Mesothelial cell of epicardium (in vitro differentiated cells): ENCODE results near the gene RBBP8NL. TPM values are rescaled to one million over a fixed set of nuclear protein-coding genes. Genes with fewer than 3 reads are reported as not detected.

Experiments
- DNase-seq, 2 experiments: peaks; one replicate each; pipeline ENCODE4 v3.0.0; 2021; ENCODE audit warnings: low spot score in 2 of 2; ENCODE audit not compliant: unreplicated experiment in 2 of 2
- H3K27ac Mint-ChIP-seq: 2 replicates; pipeline ENCODE4 v1.8.0; 2021; ENCODE audit warnings: mixed read lengths
- H3K27me3 Mint-ChIP-seq: 2 replicates; pipeline ENCODE4 v1.8.0; 2021; ENCODE audit warnings: low read depth, mixed read lengths
- H3K36me3 Mint-ChIP-seq: 2 replicates; pipeline ENCODE4 v1.8.0; 2021; ENCODE audit warnings: mixed read lengths
- H3K4me1 Mint-ChIP-seq: 2 replicates; pipeline ENCODE4 v1.8.0; 2021; ENCODE audit warnings: mixed read lengths
- H3K4me3 Mint-ChIP-seq: 2 replicates; pipeline ENCODE4 v1.8.0; 2021; ENCODE audit warnings: mild to moderate bottlenecking, moderate library complexity, mixed read lengths
- H3K9me3 Mint-ChIP-seq: 2 replicates; pipeline ENCODE4 v1.8.0; 2021; ENCODE audit warnings: mixed read lengths
- total RNA-seq: library from RNA; stranded (reverse); gene quantifications from 3 replicates; pipeline ENCODE4 v1.2.1, GENCODE V29; 2021
- TF ChIP-seq, protein P1 (sequence below): fragments of 200-600 bp; sonication (generic); IDR thresholded peaks from one replicate; pipeline ENCODE4 v1.5.0; 2021; ENCODE audit warnings: antibody characterized with exemption; ENCODE audit not compliant: unreplicated experiment

Gene RBBP8NL
- total RNA-seq, 1 donor from 2014 or later: 13.5 TPM

DNA sequence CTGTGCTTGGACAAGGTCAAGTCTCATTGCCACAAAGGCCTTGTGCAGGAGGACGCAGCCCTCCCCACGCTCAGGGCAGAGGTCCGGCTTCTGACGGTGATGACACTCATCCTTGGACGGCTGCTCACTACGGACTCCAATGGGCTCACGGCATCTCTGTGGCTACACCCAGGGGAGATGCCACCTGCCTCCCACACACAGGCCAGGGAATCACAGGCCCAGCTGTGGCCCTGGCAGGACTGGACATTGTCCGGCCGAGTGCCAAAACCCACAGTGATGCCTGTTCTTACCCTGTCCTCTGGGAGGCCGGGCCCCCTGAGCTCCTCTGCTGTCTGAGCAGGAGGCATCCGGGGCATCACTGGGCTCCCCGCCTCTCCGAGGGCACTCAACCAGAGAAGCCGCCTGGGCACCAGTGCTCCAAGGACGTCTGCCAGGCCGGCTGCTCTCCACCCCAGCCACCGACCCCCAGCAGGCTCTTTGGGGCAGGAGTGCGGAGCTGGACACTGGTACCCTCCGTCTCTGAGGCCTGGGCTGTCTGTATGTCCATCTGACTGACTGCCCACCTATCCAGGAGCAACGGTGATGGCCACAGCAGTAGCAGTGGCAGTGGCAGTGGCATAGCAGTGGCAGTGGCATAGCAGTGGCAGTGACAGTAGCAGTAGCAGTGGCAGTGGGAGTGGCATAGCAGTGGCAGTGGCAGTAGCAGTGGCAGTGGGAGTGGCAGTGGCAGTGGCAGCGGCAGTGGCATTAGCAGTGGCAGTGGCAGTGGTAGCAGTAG, 1.9 kb downstream of the RBBP8NL start:
- TF ChIP-seq, protein P1, sequence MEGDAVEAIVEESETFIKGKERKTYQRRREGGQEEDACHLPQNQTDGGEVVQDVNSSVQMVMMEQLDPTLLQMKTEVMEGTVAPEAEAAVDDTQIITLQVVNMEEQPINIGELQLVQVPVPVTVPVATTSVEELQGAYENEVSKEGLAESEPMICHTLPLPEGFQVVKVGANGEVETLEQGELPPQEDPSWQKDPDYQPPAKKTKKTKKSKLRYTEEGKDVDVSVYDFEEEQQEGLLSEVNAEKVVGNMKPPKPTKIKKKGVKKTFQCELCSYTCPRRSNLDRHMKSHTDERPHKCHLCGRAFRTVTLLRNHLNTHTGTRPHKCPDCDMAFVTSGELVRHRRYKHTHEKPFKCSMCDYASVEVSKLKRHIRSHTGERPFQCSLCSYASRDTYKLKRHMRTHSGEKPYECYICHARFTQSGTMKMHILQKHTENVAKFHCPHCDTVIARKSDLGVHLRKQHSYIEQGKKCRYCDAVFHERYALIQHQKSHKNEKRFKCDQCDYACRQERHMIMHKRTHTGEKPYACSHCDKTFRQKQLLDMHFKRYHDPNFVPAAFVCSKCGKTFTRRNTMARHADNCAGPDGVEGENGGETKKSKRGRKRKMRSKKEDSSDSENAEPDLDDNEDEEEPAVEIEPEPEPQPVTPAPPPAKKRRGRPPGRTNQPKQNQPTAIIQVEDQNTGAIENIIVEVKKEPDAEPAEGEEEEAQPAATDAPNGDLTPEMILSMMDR: no peak
- H3K4me1 Mint-ChIP-seq: peaks cover 52% of the 10 kb centered on the region
- H3K4me3 Mint-ChIP-seq: no peak overlapping the region
- H3K36me3 Mint-ChIP-seq: no peaks in the 10 kb centered on the region
- H3K27me3 Mint-ChIP-seq: no peaks in the 10 kb centered on the region
- H3K9me3 Mint-ChIP-seq: no peaks in the 10 kb centered on the region
- no peak overlapping the region for H3K27ac Mint-ChIP-seq
- DNase-seq: no peak

DNA sequence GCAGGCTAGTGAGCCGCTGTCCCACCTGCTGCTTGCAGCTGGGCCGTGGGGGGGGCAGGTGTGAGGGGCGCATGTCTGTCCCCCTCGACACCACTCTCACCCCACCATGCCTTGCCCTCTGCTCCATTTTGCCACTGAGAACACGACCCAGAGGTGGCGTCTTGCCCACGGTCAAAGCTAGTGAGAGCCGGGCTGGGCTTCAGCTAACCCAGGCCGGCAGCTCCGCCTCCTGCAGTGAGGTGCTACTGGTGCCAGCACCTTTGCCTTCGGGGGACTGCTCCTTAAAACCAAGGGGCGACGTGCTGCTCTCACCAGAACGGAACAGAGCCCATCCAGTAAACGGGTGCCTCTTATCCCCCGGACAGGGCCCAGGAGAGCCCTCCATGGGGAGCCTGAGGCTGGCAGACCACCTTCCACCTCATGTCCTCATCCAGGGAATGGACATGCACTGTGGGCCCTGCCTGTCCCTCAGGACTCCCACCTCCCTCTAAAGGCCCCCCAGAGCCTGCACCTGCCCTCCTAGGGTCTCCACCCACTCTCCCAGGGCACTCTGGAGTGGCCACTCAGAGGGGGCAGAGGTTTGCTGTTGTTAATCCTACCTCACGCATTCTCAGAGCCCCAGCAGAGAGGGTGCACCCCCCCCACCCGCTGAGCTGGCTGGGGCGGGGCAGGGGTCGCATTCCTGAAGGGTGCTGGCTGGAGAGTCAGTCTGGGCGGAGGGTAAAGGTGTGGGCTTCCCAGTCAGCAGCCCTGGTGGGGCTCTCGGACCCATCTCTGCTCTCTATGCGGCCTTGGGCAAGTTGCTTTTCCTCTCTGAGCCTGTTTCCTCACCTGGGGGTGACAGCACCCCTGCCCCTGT, 2.9 kb downstream of the RBBP8NL start:
- Mint-ChIP-seq H3K4me3 (no peak overlapping the region), H3K9me3 (no peaks in the 10 kb centered on the region), H3K4me1 (peaks cover 50% of the 10 kb centered on the region), H3K27me3 (no peaks in the 10 kb centered on the region), H3K27ac (no peak overlapping the region), H3K36me3 (no peaks in the 10 kb centered on the region)
- TF ChIP-seq, protein P1: no peak
- DNase-seq: no peak

DNA sequence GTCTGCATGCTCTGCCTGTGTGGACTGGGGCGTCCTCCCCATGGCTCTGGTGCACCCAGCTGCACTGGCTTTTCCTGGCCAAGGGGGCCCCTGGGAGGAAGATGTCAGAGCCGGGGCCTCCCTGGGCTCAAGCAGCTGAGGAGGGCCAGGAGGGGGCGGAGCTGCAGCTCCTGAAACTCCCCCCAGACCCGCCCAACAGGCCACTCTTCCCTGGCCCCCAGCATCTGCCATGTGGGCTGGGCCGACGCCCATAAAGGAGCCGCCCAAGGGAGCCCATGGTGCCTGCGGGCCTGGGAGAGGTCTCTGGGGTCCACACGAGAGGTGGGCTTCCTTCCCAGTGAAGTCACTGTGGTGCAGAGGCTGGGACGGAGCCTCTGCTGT, 4.0 kb downstream of the RBBP8NL start:
- H3K4me1 Mint-ChIP-seq: peaks cover 38% of the 10 kb centered on the region
- no peaks in the 10 kb centered on the region for H3K27me3 Mint-ChIP-seq
- DNase-seq: no peak
- no peak overlapping the region for H3K27ac Mint-ChIP-seq
- H3K9me3 Mint-ChIP-seq: no peaks in the 10 kb centered on the region
- TF ChIP-seq, protein P1: no peak
- H3K4me3 Mint-ChIP-seq: peak overlapping the region; percentile 20
- no peaks in the 10 kb centered on the region for H3K36me3 Mint-ChIP-seq

DNA sequence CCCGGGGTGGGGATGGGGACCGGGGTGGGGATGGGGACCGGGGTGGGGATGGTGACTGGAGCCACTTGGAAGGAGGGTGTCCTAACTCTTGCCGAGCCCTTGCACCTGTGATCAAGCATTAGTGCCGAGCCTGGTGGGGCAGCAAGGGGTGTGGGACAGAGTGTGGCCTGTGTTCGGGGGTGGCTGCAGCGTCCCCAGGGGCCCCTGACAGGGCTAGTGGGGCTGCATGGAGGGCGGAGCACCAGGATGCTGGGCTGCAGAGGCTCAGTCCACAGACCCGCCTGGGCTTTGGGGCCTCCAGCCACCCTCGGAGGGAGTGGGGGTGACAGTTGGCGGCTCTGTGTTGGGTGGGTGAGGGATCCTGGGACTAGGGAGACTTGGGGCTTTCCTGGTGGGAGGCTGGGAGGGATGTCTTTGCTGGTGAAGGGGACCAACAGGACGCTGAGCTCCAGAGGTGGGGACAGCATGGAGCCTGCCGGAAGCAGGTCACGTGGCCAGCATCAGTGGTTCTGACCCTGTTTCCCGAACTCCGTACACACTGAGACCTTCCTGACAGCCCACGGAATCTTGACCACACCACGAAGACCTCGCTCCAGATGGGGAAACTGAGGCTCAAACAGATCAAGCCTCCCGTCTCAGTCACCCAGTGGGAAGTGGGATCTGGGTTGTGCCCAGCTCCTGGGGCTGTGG, 4.6 kb downstream of the RBBP8NL start:
- DNase-seq: no peak
- Mint-ChIP-seq H3K4me1 (peaks cover 38% of the 10 kb centered on the region), H3K4me3 (no peak overlapping the region), H3K27ac (no peak overlapping the region), H3K36me3 (no peaks in the 10 kb centered on the region), H3K27me3 (no peaks in the 10 kb centered on the region), H3K9me3 (no peaks in the 10 kb centered on the region)
- TF ChIP-seq, protein P1: no peak

DNA sequence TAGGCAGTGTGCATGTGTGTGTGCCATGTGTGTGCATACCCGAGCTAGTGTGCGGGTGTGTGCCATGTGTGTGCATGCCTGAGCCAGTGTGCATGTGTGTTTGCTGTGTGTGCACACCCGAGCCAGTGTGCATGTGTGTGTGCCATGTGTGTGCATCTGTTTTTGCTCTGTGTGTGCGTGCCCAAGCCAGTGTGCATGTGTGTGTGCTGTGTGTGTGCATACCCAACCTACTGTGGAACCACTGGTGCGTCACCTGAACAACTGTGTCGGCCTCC, 5.7 kb downstream of the RBBP8NL start:
- H3K36me3 Mint-ChIP-seq: no peaks in the 10 kb centered on the region
- DNase-seq: no peak
- peaks cover 29% of the 10 kb centered on the region for H3K4me1 Mint-ChIP-seq
- H3K9me3 Mint-ChIP-seq: no peaks in the 10 kb centered on the region
- H3K27me3 Mint-ChIP-seq: no peaks in the 10 kb centered on the region
- H3K27ac Mint-ChIP-seq: no peak overlapping the region
- H3K4me3 Mint-ChIP-seq: no peak overlapping the region
- TF ChIP-seq, protein P1: no peak
